Measurements from ENCODE around the gene BLOC1S1. TPM values are rescaled to one million over a fixed set of nuclear protein-coding genes. Genes with fewer than 3 reads are reported as not detected.

Gene BLOC1S1
- total RNA-seq, 2 experiments from 2014 or later, result 79.0 to 84.6 TPM

DNA sequence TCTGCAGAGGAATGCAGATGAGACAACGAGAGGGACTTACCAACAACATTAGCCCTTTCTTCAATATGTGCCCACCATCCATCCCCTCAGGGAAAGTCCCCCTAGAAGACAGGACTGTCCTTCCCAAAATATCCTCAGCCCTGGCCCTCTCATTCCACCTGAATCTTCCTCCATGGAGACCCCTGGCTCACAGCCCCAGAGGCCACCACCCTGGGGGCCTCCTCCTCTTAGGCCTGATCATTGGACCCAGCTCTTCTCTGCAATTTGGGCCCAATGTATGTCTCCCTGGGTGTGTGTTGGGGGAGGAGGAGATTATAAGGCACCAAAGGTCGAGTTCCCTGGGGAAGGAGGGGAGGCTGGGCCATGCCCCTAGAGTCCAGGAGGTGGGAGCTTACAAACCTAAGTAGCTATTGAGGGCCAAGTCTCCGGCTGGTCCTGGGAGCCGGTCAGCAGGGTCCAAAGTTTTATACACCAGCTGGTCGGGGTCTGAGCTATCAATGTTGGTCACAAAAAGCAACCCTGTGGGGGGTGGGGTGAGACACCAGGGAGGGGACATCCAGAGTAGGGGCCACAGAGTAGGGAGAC, 16.3 kb upstream of the BLOC1S1 start:
- no peak for ATAC-seq
- H3K9me3 Mint-ChIP-seq, result no peaks in the 10 kb centered on the region
- POLR2A ChIA-PET, result no interaction called here

DNA sequence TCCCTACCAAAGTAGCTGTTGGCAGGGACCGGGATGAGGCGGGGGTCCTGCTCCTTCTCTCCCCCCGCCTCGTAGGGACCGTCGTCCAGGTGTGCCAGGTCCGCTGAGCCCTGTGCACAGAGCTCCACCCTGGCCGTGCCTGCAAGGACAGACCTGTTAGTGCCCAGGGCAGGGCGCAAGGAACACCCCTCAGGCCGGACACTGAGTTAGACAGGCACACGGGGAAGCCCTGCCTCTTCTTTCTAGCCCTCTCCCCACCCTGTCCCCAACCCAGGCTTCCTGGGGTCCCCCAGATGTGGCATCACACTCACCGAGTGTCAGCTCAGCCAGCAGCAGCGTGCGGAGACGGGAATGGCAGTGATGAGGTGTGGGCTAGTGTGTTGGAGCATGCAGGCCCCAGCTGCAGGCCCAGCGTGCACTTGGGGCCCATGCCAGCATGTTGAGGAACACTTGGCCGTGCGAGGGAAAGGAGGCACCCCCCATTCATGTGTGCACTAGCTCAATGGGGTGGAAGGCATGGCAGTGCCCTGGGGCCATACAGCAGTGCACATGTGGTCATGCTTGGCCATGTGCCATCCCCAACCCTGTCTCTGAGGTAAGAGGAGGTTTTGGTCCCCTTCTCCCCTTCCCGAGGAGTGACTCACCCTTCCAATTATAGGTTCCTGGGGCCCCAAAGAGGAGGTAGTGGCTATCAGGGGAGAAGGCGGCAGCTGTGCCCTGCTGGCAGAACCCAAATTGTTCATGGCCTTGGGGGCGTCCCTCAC, 15.4 kb upstream of the BLOC1S1 start:
- H3K9me3 Mint-ChIP-seq, result no peaks in the 10 kb centered on the region
- no peak for ATAC-seq
- H3K36me3 Mint-ChIP-seq (ENCODE audit: low read depth), result no peaks in the 10 kb centered on the region
- no peaks in the 10 kb centered on the region for H3K4me1 Mint-ChIP-seq (ENCODE audit: low read depth)
- H3K27ac Mint-ChIP-seq, result no peak overlapping the region
- H3K27me3 Mint-ChIP-seq, result no peaks in the 10 kb centered on the region
- ChIA-PET CTCF (interaction anchor here (0.8 to 1.0 kb wide), 2 partner anchors 38 to 44 kb away, joined by 3 read pairs; no protein-coding TSS in a partner anchor), POLR2A (interaction anchor here (1.1 kb wide), 1 partner anchor 15 kb away, joined by 3 read pairs; the partner anchor contains the start of gene BLOC1S1)
- H3K4me3 Mint-ChIP-seq, result no peak overlapping the region
- intact Hi-C loops (cut with micrococcal nuclease), result no loop called here
- no peak for DNase-seq
- TF ChIP-seq, protein P1, sequence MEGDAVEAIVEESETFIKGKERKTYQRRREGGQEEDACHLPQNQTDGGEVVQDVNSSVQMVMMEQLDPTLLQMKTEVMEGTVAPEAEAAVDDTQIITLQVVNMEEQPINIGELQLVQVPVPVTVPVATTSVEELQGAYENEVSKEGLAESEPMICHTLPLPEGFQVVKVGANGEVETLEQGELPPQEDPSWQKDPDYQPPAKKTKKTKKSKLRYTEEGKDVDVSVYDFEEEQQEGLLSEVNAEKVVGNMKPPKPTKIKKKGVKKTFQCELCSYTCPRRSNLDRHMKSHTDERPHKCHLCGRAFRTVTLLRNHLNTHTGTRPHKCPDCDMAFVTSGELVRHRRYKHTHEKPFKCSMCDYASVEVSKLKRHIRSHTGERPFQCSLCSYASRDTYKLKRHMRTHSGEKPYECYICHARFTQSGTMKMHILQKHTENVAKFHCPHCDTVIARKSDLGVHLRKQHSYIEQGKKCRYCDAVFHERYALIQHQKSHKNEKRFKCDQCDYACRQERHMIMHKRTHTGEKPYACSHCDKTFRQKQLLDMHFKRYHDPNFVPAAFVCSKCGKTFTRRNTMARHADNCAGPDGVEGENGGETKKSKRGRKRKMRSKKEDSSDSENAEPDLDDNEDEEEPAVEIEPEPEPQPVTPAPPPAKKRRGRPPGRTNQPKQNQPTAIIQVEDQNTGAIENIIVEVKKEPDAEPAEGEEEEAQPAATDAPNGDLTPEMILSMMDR (IDR thresholded peaks at IDR 0.05), result no peak

More for the DNA sequence above, 16.3 kb upstream of the BLOC1S1 start:
- intact Hi-C loops (cut with micrococcal nuclease), result no loop called here
- H3K36me3 Mint-ChIP-seq (ENCODE audit: low read depth), result no peaks in the 10 kb centered on the region
- H3K4me3 Mint-ChIP-seq, result no peak overlapping the region
- no peak for DNase-seq
- no peaks in the 10 kb centered on the region for H3K27me3 Mint-ChIP-seq
- no peaks in the 10 kb centered on the region for H3K4me1 Mint-ChIP-seq (ENCODE audit: low read depth)
- CTCF ChIA-PET, result interaction anchor here (1.0 to 4.0 kb wide), 2 partner anchors 43 kb away, joined by 3 to 16 read pairs; no protein-coding TSS in a partner anchor
- TF ChIP-seq, protein P1 (IDR thresholded peaks at IDR 0.05), result no peak
- H3K27ac Mint-ChIP-seq, result no peak overlapping the region

DNA sequence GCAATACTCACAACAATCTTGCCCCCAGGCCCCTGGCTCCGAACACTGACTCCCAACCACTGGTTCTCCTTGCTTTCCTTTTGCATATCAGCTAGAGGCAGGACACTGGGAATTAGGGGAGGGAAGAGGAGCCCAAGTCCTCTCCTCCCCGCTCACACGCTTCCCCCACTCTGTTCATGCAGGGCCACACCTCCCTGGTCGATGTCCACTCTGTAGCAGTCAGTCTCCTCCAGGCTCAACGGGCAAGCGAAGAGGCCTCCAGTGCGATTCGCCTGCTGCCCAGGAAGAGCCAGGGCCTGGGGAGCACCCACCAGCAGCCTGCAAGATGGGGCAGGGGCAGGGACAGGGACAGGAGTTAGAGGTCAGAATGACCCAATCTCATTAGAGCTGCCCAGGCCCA, 13.0 kb upstream of the BLOC1S1 start:
- ChIA-PET POLR2A (interaction anchor here (1.1 kb wide), 1 partner anchor 14 kb away, joined by 4 read pairs; the partner anchor contains the start of gene BLOC1S1), CTCF (no interaction called here)
- H3K27me3 Mint-ChIP-seq, result peaks cover 9% of the 10 kb centered on the region
- H3K36me3 Mint-ChIP-seq (ENCODE audit: low read depth), result no peaks in the 10 kb centered on the region
- TF ChIP-seq, protein P1 (IDR thresholded peaks at IDR 0.05), result no peak
- intact Hi-C loops (cut with micrococcal nuclease), result no loop called here
- no peak overlapping the region for H3K4me3 Mint-ChIP-seq
- DNase-seq (no peak), ATAC-seq (no peak)
- H3K9me3 Mint-ChIP-seq, result no peaks in the 10 kb centered on the region
- no peak overlapping the region for H3K27ac Mint-ChIP-seq
- peaks cover 6% of the 10 kb centered on the region for H3K4me1 Mint-ChIP-seq (ENCODE audit: low read depth)

- TF ChIP-seq, protein P1 (IDR thresholded peaks at IDR 0.05), result no peak
- H3K4me3 Mint-ChIP-seq, result no peak overlapping the region
- H3K4me1 Mint-ChIP-seq (ENCODE audit: low read depth), result peaks cover 9% of the 10 kb centered on the region
- ChIA-PET POLR2A (interaction anchor here (1.1 kb wide), 1 partner anchor 13 kb away, joined by 4 read pairs; the partner anchor contains the start of gene BLOC1S1), CTCF (no interaction called here)
- peaks cover 12% of the 10 kb centered on the region for H3K27me3 Mint-ChIP-seq
- no peaks in the 10 kb centered on the region for H3K9me3 Mint-ChIP-seq
- no peaks in the 10 kb centered on the region for H3K36me3 Mint-ChIP-seq (ENCODE audit: low read depth)
- DNase-seq, result no peak
- intact Hi-C loops (cut with micrococcal nuclease), result no loop called here
- no peak for ATAC-seq
- no peak overlapping the region for H3K27ac Mint-ChIP-seq
These were observed 12.6 kb upstream of the BLOC1S1 start for GRCh38 chr12:55703288-55703687.
